ENCODE measurements around the gene STAG1.

GRCh38 chr3:136670166-136670565 is 82.0 kb downstream of the STAG1 start:
- no peak for TF ChIP-seq POLR2A (IDR thresholded peaks at IDR 0.05)
- no peak for TF ChIP-seq CTCF (IDR thresholded peaks at IDR 0.05)
